HG03457 (cell line): ENCODE data around the gene TMEM151B.
"Not testable (repeated sequence)": the region's sequence is repeated elsewhere in the genome, so short reads cannot be mapped to it uniquely, and the experiment has no call there.

Source experiments
- ATAC-seq: cut with Tn5 transposase; IDR thresholded peaks from one replicate; pipeline ENCODE4 v1.9.1; 2021; ENCODE audit warnings: moderate number of reproducible peaks; ENCODE audit not compliant: unreplicated experiment

The TMEM151B gene

GRCh38 chr6:44327760-44328159 is 57.5 kb downstream of the TMEM151B start:
- no peak for ATAC-seq

- ATAC-seq: not testable (repeated sequence)
These were observed 58.0 kb downstream of the TMEM151B start for GRCh38 chr6:44328203-44328602.

- ATAC-seq: no peak
These were observed 59.6 kb downstream of the TMEM151B start for GRCh38 chr6:44329858-44330257.

GRCh38 chr6:44332585-44332984 is 62.3 kb downstream of the TMEM151B start:
- ATAC-seq: no peak

GRCh38 chr6:44333273-44333919 is 63.1 kb downstream of the TMEM151B start:
- no peak for ATAC-seq

GRCh38 chr6:44333942-44334341 is 63.7 kb downstream of the TMEM151B start:
- ATAC-seq: no peak

- ATAC-seq: no peak
These were observed 65.4 kb downstream of the TMEM151B start for GRCh38 chr6:44335631-44336030.

- ATAC-seq: no peak
These were observed 68.2 kb downstream of the TMEM151B start for GRCh38 chr6:44338228-44339122.

GRCh38 chr6:44339301-44339700 is 69.1 kb downstream of the TMEM151B start:
- no peak for ATAC-seq

- no peak for ATAC-seq
These were observed 69.7 kb downstream of the TMEM151B start for GRCh38 chr6:44339763-44340625.

GRCh38 chr6:44341095-44341890 is 71.0 kb downstream of the TMEM151B start:
- no peak for ATAC-seq

- ATAC-seq: no peak
These were observed 71.8 kb downstream of the TMEM151B start for GRCh38 chr6:44342052-44342451.

GRCh38 chr6:44342489-44342888 is 72.2 kb downstream of the TMEM151B start, which contains the start of gene SPATS1:
TSS of gene SPATS1 (plus strand) at chr6:44342650. CDS start at chr6:44343096, 446 bp downstream.
- ATAC-seq: no peak

GRCh38 chr6:44346818-44347217 is 76.6 kb downstream of the TMEM151B start:
- not testable (repeated sequence) for ATAC-seq

- ATAC-seq: no peak
These were observed 79.8 kb downstream of the TMEM151B start for GRCh38 chr6:44349904-44350649.

GRCh38 chr6:44350650-44350994 is 80.4 kb downstream of the TMEM151B start:
- ATAC-seq: not testable (repeated sequence)

- ATAC-seq: no peak
These were observed 82.0 kb downstream of the TMEM151B start for GRCh38 chr6:44352259-44352658.

GRCh38 chr6:44353336-44353735 is 83.1 kb downstream of the TMEM151B start:
- ATAC-seq: no peak

- ATAC-seq: no peak
These were observed 85.4 kb downstream of the TMEM151B start for GRCh38 chr6:44355640-44356039.

GRCh38 chr6:44356487-44356886 is 86.2 kb downstream of the TMEM151B start:
- ATAC-seq: no peak
